GM21786 (cell line): Measurements from ENCODE around the gene RSU1.
"Not testable (repeated sequence)": the region's sequence is repeated elsewhere in the genome, so short reads cannot be mapped to it uniquely, and the experiment has no call there.

Source experiments
- ATAC-seq: cut with Tn5 transposase; IDR thresholded peaks from one replicate; pipeline ENCODE4 v1.9.1; 2021; ENCODE audit not compliant: unreplicated experiment

Gene RSU1

DNA sequence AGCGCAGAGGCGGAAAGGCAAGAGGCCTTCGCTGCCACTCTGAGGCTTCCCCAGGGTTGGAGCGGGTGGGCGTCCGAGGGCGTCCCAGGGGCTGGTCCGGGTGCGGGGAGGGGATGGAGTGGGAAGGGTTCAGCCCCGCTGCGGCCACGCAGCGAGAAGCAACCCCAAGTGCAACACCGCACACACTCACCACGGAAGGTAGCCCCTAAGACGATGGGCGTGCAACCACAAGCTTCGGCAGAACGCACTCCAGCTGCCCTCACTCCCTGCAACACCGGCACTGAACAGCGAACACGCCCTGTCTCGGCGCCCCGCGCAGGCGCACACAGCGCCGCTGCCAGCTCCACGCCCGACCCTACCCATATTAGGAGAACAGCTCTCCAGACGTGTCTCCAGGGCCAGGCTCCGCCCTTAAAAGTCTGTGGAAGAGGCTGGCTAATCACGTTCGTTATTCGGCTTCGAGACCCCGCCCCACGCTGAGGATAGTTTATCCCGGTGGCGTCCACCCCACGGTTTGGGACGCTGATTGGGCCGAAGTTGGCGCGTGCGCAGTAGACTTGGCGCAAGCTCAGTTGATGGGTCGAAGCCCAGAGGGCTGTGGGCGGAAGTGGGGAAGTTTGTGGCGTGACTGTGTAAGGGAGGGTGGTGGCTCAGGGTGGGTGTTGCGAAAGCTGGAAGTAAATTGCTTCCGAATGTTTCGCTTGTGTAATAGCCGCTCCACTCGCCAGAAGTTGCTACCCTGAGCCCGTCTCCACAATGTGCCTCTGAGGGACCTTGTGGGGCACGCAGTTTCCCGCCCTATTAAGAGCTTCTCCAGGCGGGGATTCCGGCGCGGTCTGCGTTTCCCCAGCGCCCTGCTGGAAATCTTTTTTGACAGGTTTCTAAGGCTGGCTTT, at the start of gene RSU1:
Gene RSU1 (minus strand): TSS at position 300 of the 895 bp plus-strand sequence. CDS start 343 bp downstream, outside the sequence.
- peak; percentile 99 for ATAC-seq

DNA sequence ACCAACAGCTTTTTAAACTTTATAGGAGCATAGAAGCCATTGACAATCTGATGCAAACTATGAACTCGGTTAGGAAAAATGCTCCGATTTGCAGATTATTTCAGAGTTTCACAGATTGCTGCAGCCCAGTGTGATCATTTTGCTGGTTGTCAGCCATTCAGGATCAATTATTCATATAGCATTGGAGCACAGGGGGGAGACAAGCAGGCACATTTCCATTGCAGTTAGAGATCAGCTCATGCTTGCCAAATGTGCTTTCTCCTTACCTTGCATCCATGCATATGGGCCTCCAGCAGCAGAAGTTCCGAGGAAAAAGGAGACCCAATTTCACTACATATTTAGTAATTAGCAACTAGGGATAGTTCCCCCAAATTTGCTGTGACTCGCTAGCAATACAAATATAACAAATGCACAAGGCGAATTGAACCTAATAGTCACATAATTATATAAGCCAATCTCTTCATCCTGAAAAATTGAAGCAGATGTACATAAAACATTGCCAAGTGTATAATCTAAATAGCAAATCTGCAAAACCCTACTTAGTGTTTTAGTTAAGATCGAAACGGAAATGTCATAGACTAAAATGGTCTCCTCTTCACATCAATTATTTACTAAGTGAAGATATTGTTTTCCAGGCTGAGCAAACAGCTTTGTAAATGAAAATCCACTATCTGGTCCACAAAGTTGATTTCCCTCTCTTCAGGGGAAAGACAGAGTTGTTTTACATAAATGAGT, 49.5 kb upstream of the RSU1 start:
- ATAC-seq: no peak

DNA sequence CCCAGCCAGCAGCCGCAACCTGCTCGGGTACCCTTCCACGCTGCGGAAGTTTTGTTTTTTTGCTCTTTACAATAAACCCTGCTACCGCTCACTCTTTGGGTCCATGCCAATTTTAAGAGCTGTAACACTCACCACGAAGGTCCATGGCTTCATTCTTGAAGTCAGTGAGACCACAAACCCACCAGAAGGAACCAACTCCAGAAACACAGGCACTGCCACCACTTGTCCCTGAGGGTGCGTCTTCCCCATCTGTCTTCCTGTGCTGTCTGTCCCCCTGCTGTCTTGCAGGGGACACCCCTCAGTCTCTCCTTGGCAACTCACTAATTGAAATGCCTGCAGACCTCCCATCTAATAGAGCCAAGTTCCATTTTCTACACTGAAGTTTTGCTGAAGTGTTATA, 48.5 kb upstream of the RSU1 start:
- ATAC-seq: no peak

DNA sequence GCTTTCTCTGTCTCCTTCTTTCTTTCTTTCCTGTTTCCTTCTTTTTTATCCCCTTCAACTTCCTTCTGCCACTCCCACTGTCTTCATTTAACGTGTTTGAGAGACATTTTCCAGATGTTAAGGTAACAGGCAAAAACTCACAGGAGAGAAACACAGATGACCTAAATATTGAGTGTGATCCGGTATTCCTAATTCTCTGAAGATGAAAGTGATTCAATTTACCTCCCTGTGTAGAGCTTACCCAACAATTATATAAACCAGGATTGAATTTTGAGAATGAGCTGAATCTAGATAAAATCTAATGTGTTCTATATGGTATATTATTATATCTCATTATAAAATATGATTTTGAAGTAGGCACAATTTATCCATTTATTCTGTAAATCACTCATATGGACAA, 46.5 kb upstream of the RSU1 start:
- ATAC-seq: no peak

DNA sequence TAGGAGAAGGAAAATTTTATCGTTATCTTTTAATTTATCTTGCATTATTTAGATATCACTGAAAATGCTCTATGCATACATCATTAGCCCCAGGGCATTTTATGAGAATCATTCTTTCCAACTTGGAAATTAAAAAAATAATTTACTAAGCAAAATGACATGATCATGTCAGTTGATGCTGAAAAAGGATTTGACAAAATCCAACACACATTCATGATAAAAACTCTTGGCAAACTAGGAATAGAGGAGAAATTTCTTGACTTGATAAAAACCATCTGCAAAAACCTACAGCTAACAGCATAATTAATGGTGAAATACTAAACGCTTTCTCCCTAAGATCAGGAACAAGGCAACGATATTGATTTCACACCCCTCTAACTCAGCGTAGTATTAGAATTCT, 40.2 kb upstream of the RSU1 start:
- ATAC-seq: no peak

DNA sequence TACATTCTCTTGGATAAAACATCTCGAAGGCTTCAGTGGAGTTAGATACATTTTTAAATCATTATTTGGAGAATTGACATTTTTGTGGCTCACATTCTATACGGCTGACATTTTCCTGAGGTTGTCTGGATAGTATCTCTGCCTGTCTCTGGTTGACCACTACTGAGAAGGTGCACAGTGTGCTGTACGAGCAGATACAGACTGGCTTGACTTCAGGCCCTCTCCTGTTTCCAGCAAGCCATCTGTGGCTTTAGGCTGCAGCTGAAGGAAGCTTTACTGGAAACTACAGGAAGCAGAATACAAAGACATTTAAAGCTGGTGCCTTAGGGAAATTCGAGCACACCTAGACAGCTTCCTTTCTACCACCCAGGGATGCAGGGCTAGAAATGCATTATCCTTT, 39.3 kb upstream of the RSU1 start:
- no peak for ATAC-seq

DNA sequence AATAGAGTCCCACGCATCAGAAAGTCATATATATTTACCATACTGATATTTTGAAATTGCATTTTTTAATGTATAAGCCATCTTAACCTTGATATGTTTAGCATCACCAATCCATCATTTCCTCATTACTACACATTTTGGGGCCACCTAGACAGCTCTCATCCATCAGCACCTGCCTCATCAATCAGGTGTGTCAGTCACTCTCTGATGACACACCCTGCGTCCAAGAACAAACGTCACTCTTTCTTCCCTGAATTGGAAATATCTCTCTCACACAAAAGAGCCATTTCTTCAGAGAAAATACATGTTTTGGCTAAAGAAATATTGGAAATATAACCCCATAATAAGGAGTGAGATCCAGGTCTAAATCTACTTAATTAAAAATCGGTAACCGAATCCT, 38.9 kb upstream of the RSU1 start:
- ATAC-seq: no peak

DNA sequence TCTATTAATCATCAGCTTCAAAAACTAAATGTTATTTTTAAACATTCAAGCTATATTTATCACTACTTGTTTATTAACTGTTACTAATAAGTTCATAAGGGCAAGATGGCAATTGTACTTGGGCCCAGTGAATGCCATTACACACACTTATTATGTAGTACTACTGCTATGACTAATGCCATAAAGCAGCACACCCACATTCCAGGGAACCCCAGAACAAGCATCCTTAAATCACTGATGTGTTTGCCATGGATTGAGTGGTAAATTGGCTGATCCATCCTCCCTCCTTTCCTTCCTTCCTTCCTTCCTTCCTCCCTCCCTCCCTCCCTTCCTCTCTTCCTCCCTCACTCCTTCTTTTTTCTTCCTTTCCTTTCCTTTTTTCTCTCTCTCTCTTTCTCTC, 37.4 kb upstream of the RSU1 start:
- no peak for ATAC-seq

DNA sequence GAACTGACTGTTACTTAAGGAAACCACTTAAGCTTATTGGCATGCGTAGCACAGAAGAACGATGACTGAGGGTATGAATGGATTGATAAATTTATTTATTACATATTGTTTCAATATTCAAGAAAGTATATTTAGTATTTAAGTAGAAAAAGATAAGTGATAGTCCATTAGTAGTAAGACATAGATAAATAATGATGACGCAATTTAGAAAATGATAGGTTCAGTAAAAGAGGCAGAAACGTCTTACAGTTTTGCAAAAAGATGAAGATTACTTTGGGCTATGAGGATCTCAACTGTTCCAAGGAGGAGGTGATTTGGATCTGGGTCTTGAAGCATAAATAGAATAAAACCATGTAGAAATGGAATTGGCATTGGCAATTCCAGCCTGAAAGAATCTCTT, 36.6 kb upstream of the RSU1 start:
- ATAC-seq: no peak

DNA sequence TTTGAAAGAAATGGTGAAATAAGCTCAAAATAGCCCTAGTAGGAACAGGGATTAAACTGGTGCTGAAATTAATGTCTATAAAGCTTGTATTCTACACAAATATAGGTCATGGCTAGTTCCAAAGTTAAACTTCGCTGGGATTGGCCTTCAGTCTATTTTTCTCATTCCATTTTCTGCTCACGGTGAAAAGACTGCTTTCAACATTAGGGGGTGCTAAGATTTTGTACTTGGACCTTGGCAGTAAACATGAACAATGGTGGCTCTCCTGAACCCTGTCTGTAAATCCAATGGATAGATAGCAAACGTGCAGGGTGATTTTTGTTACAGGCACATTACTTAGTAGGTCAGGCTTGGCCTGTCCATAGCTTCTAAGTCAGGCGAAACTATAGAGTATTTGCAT, 36.0 kb upstream of the RSU1 start:
- no peak for ATAC-seq

DNA sequence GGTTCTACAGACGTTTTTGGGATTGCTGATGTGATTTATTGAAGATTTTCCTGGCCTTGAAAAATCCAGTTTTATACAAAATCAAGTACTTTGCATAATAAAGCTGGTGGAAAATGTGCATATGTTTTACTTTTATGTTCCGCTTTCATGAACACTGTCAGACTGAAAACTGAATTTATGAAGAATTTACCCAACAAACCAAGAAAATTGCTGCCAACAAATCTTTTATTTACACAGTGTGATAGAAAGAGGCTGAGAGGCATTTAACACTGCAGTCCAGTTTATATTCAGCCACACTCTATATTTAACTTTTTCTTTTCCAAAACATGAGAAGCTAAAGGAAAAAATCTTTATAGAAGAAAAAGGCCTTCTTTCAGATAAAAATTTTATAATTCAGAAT, 35.4 kb upstream of the RSU1 start:
- ATAC-seq: no peak

DNA sequence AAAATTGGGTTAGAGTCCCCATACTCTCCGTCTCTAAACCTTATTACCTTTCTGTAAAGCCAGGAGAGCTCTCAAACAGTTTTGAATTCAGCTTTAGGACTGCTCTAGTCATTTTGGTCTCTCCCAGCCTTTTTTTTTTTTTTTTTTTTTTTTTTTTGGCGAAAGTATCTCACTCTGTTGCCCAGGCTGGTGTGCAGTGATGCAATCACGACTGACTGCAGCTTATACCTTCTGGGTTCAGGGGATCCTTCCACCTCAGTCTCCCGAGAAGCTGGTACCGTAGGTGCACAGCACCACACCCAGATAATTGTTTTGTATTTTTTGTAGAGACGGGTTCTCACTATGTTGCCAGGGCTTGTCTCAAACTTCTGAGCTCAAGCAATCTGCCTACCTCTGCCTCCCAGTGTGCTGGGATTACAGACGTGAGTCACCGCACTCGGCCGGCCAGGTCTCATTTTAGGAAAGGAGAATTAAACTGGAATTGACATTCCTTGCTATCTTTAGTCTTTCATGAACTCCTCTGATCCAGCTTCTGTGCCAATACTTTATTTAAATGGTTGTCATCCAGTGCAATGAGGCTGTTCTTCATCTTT, 31.4 kb upstream of the RSU1 start:
- no peak for ATAC-seq

DNA sequence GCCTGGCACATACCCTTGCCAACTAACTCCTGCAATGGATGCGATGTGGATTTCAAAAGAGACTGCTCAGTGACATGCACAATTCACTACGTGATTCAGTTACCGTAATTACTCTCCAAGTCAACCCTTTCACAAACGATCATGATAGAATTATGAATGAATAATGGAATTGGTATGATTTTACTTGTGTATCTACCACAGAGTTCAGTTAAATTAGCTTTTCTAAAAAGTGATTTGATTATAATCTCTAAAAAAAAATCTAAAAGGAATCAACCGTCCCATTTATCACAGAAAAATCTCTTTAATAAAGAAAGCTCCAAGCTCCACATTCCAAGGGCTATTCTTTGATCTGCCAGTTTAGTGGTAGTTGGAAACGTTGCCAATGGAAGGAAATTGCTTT, 30.4 kb upstream of the RSU1 start:
- no peak for ATAC-seq

DNA sequence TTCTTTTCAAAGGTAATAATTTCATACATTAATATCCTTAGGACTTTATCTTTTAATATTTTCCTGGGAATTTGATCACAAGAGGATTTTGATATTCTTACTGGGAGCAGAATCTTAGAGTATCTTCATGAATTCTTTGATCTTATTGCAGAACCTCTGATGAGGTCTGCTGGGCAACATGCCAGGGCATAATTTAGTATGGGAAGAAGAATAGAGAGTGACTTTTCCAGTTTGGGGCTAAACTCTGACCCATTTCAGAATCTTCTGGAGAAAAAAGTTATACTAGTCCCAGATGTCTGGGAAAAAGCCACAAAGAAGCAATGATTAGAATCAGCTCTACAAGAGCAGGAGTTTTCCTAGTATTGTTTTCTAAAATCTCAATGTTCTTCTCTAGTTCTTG, 28.0 kb upstream of the RSU1 start:
- ATAC-seq: no peak

DNA sequence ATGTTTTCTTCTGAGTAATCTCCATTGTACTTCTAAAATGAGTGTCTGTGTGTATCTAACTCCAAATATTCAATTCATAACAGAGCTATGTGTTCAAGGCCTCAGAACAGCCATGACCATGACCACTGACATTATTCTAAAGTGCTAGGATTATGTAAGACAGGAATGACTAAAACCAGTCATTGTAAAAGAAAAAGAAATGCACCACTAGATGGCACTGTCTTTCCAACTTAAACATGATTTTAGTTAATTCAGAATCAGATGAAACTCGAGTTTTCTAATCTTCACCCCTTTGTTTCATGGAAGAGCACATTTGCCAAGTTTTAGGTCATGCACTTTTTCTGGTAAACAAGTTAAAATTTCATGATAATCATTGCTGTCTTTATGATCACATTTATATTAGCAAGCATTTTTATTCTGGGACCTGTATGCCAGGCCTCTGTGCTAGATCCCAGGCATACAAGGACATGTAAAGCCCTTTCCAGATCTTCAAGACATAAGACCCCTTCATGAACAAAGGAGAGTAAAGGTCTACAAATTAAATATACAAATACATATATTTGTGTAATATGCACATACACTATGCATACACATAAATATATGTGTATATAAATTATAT, 26.1 kb upstream of the RSU1 start:
- no peak for ATAC-seq

DNA sequence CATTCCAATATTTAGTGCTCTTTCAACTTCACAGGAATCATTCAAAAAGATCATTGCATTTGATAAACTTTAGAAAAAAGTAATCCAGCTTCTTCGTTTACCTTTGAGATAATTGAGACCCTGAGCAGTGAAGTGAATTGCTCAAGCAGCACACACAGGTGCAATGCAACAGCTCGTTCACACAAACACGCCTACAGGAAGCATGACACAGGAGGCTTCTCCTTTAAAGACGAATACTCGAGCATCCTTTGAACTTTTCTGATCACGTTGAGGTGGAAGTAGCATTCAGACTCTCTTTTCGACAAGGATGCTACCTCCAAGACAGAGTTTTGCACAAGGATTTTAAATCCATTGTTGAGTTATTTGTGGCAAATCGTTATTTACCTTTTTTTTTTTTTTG, 18.0 kb upstream of the RSU1 start:
- ATAC-seq: no peak

DNA sequence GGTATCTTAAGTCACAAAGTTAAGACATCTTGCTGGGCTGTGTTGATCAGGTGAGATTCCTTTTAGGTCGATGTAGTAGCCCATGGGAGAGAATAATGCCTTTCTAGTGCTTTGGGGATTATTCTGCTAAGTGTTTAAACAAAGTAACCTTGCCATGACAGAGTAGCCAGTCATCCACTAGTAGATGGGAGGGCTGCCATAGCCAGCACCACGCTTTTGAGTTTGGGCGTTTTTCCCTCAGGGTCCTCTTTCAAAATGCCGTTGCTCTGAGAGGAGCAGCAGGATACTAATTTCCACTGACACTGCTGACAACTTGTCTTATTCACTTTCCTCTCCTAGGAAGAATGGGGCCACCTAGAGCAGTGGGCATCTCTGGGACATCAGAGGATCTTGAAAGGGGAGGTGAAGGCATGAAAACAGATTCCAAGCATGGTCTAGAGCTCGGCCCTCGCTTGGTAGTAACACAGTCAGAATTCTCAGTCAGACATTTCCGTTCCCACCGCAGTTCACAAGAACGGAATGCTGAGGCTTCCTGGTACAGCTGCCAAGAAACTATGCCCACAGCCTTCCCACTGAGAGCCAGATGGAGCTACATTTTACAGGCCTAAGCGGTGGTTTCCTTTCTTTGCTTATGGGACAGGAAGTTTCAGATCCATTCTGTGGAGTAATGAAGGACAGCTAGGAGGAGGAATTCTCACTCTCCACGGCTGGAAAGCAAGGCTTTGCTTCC, 15.3 kb upstream of the RSU1 start:
- no peak for ATAC-seq

DNA sequence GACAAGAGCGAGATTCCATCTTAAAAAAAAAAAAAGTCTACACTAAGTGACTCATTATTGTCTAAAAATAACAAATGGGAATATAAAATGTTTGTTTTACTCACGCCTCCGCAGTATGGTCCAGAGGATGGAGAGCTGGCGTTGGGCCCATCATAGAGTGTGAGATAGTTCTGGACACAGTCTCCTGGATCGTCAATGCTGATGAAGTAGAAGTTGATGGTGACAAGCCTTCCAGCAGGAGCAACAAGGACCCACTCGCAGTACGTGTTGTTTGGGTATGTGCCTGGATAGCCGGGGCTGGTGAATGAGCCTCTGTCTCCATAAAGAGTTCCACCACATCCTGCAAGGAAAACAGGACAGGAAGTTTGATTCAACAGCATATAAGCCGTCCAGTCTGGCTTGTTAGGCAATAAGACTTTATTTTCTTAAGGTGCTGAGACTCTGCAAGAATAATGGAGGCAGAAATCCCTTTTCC, 11.5 kb upstream of the RSU1 start:
- no peak for ATAC-seq

DNA sequence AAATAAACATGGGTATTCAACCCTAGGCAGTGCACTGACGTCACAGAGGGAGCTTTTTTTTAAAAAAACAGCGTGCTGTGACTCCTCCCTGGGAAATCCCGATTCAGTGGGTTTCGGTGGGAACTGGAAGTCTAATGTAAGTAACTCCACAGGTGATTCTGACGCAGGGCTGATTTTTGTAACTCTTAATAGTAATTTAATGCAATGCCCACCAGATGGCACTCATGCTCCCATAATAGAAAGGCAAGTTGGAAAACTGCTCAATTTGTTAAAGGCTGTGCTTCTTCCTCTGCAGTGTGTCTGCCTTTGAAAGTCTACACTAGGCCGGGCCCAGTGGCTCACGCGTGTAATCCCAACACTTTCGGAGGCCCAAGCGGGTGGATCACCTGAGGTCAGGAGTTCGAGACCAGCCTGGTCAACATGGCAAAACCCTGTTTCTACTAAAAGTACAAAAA, 10.9 kb upstream of the RSU1 start:
- peak; percentile 92 for ATAC-seq

DNA sequence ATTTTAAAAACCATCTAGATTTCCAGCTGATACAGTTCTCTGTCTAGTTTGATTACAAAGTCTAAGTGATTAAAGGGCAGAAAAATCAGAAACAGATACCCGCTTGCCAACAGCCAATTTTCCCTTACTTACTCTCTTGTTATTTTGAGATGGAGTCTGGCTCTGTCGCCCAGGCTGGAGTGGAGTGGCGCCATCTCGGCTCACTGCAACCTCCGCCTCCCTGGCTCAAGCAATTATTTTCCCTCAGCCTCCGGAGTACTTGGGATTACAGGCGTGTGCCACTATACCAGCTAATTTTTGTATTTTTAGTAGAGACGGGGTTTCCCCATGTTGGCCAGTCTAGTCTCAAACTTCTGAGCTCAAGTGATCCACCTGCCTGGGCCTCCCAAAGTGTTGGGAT, 10.2 kb upstream of the RSU1 start:
- not testable (repeated sequence) for ATAC-seq
